Vagina (tissue), 2 donors: ENCODE results near the gene TARS2. TPM values are rescaled to one million over a fixed set of nuclear protein-coding genes. Genes with fewer than 3 reads are reported as not detected.

Experiments
- microRNA-seq: library from miRNA; unstranded; fragments of <30 nt; microRNA quantifications from one replicate; pipeline ENCODE4, GENCODE V29; 2017; ENCODE audit warnings: borderline number of aligned reads, borderline replicate concordance
- small RNA-seq: library from RNA; depleted of rRNA; stranded (forward); fragments of <200 nt; gene quantifications from one replicate; pipeline ENCODE3, GENCODE V24; 2016
- total RNA-seq: library from RNA; depleted of rRNA; stranded (reverse); fragments of >200 nt; gene quantifications from one replicate; pipeline ENCODE4 v1.2.3, GENCODE V29; 2016

Gene TARS2
- total RNA-seq, 1 donor from 2014 or later = 17.4 TPM

Small RNAs within 50 kb of the gene (microRNA-seq; reads per million reads assigned to microRNA genes)
- gene MIR4257 (not detected), gene MIR6878 (not detected)

Small RNAs within 50 kb of the gene (small RNA-seq; reads per million reads assigned to genes)
- gene MIR4257 = not detected

Other genes with a start within 250 kb of the TARS2 start
- not detected for gene CA14, start 229.6 kb upstream of the TARS2 start, total RNA-seq
- gene APH1A, start 218.4 kb upstream of the TARS2 start, total RNA-seq = 52.8 TPM
- gene C1orf54, start 214.6 kb upstream of the TARS2 start, total RNA-seq = 19.4 TPM
- gene CIART, start 204.9 kb upstream of the TARS2 start, total RNA-seq = 6.6 TPM
- 34.6 TPM for gene MRPS21, start 193.6 kb upstream of the TARS2 start, total RNA-seq
- gene PRPF3, start 165.9 kb upstream of the TARS2 start, total RNA-seq = 39.8 TPM
- gene RPRD2, start 123.3 kb upstream of the TARS2 start, total RNA-seq = 23.8 TPM
- gene ECM1, start 20.7 kb downstream of the TARS2 start, total RNA-seq = 130 TPM
- not detected for gene FALEC, start 28.3 kb downstream of the TARS2 start, total RNA-seq
- gene ADAMTSL4, start 62.0 kb downstream of the TARS2 start, total RNA-seq = 64.6 TPM
- 181 TPM for gene MCL1, start 92.2 kb downstream of the TARS2 start, total RNA-seq
- gene ENSA, start 142.2 kb downstream of the TARS2 start, total RNA-seq = 117 TPM
- gene GOLPH3L, start 209.7 kb downstream of the TARS2 start, total RNA-seq = 21.9 TPM
- gene HORMAD1, start 233.5 kb downstream of the TARS2 start, total RNA-seq = 1.2 TPM